ENCODE measurements around the gene TWNK.
A peak's percentile ranks its signal among the peaks of the same experiment; 100 is the strongest.

GRCh38 chr10:101010329-101010728 lies 23.0 kb downstream of the TWNK start:
- TF ChIP-seq ZNF114 (CRISPR knock-in tag; IDR thresholded peaks at IDR 0.05) (no peak), CTCF (conservative IDR thresholded peaks at IDR 0.05; ENCODE audit: low read depth in 2 of 2) (0 out of 4 replicates have a peak, but pooled peaks of 1 of the 2 experiments have one; percentile 12), EZH2 (IDR thresholded peaks at IDR 0.05; ENCODE audit: low read depth, unreplicated experiment) (no peak), POLR2AphosphoS5 (IDR thresholded peaks at IDR 0.05; ENCODE audit: low read depth) (no peak), EZH2phosphoT487 (IDR thresholded peaks at IDR 0.05; ENCODE audit: unreplicated experiment) (no peak), ETS1 (IDR thresholded peaks at IDR 0.05) (no peak), CREB1 (CRISPR knock-in tag; IDR thresholded peaks at IDR 0.05; ENCODE audit: low read depth) (no peak)
- TF ChIP-seq, protein P1, sequence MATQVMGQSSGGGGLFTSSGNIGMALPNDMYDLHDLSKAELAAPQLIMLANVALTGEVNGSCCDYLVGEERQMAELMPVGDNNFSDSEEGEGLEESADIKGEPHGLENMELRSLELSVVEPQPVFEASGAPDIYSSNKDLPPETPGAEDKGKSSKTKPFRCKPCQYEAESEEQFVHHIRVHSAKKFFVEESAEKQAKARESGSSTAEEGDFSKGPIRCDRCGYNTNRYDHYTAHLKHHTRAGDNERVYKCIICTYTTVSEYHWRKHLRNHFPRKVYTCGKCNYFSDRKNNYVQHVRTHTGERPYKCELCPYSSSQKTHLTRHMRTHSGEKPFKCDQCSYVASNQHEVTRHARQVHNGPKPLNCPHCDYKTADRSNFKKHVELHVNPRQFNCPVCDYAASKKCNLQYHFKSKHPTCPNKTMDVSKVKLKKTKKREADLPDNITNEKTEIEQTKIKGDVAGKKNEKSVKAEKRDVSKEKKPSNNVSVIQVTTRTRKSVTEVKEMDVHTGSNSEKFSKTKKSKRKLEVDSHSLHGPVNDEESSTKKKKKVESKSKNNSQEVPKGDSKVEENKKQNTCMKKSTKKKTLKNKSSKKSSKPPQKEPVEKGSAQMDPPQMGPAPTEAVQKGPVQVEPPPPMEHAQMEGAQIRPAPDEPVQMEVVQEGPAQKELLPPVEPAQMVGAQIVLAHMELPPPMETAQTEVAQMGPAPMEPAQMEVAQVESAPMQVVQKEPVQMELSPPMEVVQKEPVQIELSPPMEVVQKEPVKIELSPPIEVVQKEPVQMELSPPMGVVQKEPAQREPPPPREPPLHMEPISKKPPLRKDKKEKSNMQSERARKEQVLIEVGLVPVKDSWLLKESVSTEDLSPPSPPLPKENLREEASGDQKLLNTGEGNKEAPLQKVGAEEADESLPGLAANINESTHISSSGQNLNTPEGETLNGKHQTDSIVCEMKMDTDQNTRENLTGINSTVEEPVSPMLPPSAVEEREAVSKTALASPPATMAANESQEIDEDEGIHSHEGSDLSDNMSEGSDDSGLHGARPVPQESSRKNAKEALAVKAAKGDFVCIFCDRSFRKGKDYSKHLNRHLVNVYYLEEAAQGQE (IDR thresholded peaks at IDR 0.05; ENCODE audit: unreplicated experiment): no peak

All from GM23338 (cell line).